RWPE2 (cell line): Measurements from ENCODE around the gene SMIM10L1.

Experiments used
- ATAC-seq: fragments of 200-7000 bp; cut with Tn5 transposase; 3 replicates; pipeline ENCODE4 v1.9.1; 2021; ENCODE audit warnings: low read depth
- DNase-seq: peaks from one replicate; pipeline ENCODE4 v3.0.0-alpha.2; 2020; ENCODE audit warnings: low spot score
- H3K27ac ChIP-seq: fragments of 450-650 bp; 2 replicates; pipeline ENCODE4 v1.5.1; 2017; ENCODE audit warnings: mild to moderate bottlenecking; ENCODE audit not compliant: poor library complexity, severe bottlenecking
- H3K27me3 ChIP-seq: fragments of 250-450 bp; sonication (Bioruptor Pico); 2 replicates; pipeline ENCODE4 v1.5.1; 2021; ENCODE audit warnings: mild to moderate bottlenecking, moderate library complexity; ENCODE audit not compliant: insufficient read depth, poor library complexity, severe bottlenecking
- H3K36me3 ChIP-seq: fragments of 250-450 bp; sonication (Bioruptor Pico); 2 replicates; pipeline ENCODE4 v1.5.1; 2020; ENCODE audit warnings: low read depth, mild to moderate bottlenecking, moderate library complexity
- H3K4me1 ChIP-seq: fragments of 250-450 bp; sonication (Bioruptor Pico); 2 replicates; pipeline ENCODE4 v1.5.1; 2021; ENCODE audit warnings: mild to moderate bottlenecking, moderate library complexity; ENCODE audit not compliant: insufficient read depth, poor library complexity, severe bottlenecking
- H3K4me3 ChIP-seq: fragments of 250-450 bp; sonication (Bioruptor Pico); 2 replicates; pipeline ENCODE4 v1.5.1; 2021; ENCODE audit warnings: mild to moderate bottlenecking, moderate library complexity; ENCODE audit not compliant: severe bottlenecking
- H3K9me3 ChIP-seq: fragments of 250-450 bp; sonication (Bioruptor Pico); 2 replicates; pipeline ENCODE4 v1.5.1; 2021; ENCODE audit warnings: mild to moderate bottlenecking, moderate library complexity; ENCODE audit not compliant: severe bottlenecking
- CTCF ChIP-seq: fragments of 450-650 bp; IDR thresholded peaks from one replicate; pipeline ENCODE4 v1.5.1; 2017; ENCODE audit warnings: mild to moderate bottlenecking, moderate library complexity; ENCODE audit not compliant: poor library complexity, severe bottlenecking

The SMIM10L1 gene

DNA sequence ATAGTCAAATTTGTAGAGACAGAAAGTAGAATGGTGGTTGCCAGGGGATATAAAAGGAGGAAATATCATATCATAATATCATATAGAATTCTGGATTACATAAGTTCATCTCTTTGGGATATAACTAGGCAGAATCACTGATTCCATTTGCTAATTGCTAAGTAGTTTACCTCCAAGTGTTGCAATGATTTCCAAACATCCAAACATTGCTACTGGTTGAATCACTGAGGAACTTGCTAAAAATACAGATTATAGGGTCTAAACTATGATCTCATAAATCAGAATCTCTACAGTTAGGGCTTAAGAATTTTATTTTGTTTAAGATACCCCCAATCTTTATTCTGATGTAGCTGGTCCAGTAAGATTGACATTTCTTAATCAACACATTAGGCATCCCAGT lies 31.8 kb downstream of the SMIM10L1 start:
- no peaks in the 10 kb centered on the region for H3K9me3 ChIP-seq

GRCh38 chr12:11204173-11204572 lies 33.2 kb downstream of the SMIM10L1 start:
- Histone ChIP-seq H3K27ac (no peak overlapping the region), H3K4me1 (no peaks in the 10 kb centered on the region), H3K27me3 (no peaks in the 10 kb centered on the region), H3K36me3 (no peaks in the 10 kb centered on the region), H3K4me3 (no peak overlapping the region), H3K9me3 (no peaks in the 10 kb centered on the region)
- no peak for TF ChIP-seq CTCF
- DNase-seq = no peak
- no peak for ATAC-seq

More for the DNA sequence above, 31.8 kb downstream of the SMIM10L1 start:
- Histone ChIP-seq H3K27me3 (no peaks in the 10 kb centered on the region), H3K4me3 (no peak overlapping the region), H3K36me3 (no peaks in the 10 kb centered on the region), H3K27ac (no peak overlapping the region), H3K4me1 (no peaks in the 10 kb centered on the region)
- ATAC-seq (no peak), DNase-seq (no peak)
- no peak for TF ChIP-seq CTCF

DNA sequence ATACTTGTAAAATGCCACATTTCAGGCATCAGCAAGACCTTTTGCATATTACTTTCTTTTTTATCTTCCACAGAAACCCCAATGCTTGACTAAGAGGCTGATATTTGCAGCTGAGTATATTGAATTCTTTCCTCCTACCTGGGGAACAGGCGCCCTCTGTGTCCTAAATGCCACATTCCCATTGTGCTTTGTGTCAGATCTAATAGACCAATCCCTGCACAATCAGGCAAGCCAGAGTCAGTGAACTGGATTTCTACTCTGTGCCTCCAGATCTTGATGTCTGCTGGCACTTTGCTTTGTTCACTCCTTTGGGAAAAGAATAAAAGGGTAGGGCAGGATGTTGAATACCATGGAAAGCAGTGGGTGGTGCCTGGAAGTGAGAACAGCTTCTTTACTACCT lies 38.1 kb downstream of the SMIM10L1 start:
- Histone ChIP-seq H3K27ac (no peak overlapping the region), H3K27me3 (no peaks in the 10 kb centered on the region), H3K4me1 (no peaks in the 10 kb centered on the region), H3K36me3 (no peaks in the 10 kb centered on the region), H3K4me3 (no peak overlapping the region), H3K9me3 (no peaks in the 10 kb centered on the region)
- DNase-seq (no peak), ATAC-seq (no peak)
- no peak for TF ChIP-seq CTCF
